ENCODE data around the gene ALB. TPM values are rescaled to one million over a fixed set of nuclear protein-coding genes. Genes with fewer than 3 reads are reported as not detected.

Gene ALB
- total and polyA plus RNA-seq, 8 donors, result 0.99 to 111 (median 4.1) TPM; not detected in 1

GRCh38 chr4:73434311-73434710 is 30.2 kb downstream of the ALB start:
- intact Hi-C loops (cut with DNase I), result no loop called here
- ATAC-seq (no peak), DNase-seq (no peak)
- Histone ChIP-seq H3K9me3 (no peaks in the 10 kb centered on the region), H3K4me3 (no peak overlapping the region), H3K36me3 (no peaks in the 10 kb centered on the region), H3K27me3 (no peaks in the 10 kb centered on the region), H3K4me1 (no peaks in the 10 kb centered on the region), H3K27ac (no peak overlapping the region)
- peak; percentile 12 to 32 for TF ChIP-seq CTCF (IDR thresholded peaks at IDR 0.05)

- H3K4me3 ChIP-seq, result no peak within 1 kb of the TSS
- TF ChIP-seq CTCF (IDR thresholded peaks at IDR 0.05), result no peak
- no peaks in the 10 kb centered on the region for H3K36me3 ChIP-seq
- ATAC-seq (no peak), DNase-seq (no peak)
- H3K9me3 ChIP-seq, result no peaks in the 10 kb centered on the region
- no peak within 1 kb of the TSS for H3K27ac ChIP-seq
- intact Hi-C loops (cut with DNase I), result no loop called here
- H3K4me1 ChIP-seq, result no peaks in the 10 kb centered on the region
- no peaks in the 10 kb centered on the region for H3K27me3 ChIP-seq
Observed at GRCh38 chr4:73435984-73436383, 31.9 kb downstream of the ALB start, which contains the start of gene AFP. AFP (plus strand) TSS chr4:73436221; CDS start chr4:73436263, 42 bp downstream.

- no peak for ATAC-seq
- no peaks in the 10 kb centered on the region for H3K4me1 ChIP-seq
- no peaks in the 10 kb centered on the region for H3K36me3 ChIP-seq
- DNase-seq, result no peak
- TF ChIP-seq CTCF (IDR thresholded peaks at IDR 0.05), result no peak
- no peak overlapping the region for H3K4me3 ChIP-seq
- intact Hi-C loops (cut with DNase I), result no loop called here
- H3K27me3 ChIP-seq, result no peaks in the 10 kb centered on the region
- H3K27ac ChIP-seq, result no peak overlapping the region
- no peaks in the 10 kb centered on the region for H3K9me3 ChIP-seq
Observed at GRCh38 chr4:73436674-73437557, 32.8 kb downstream of the ALB start.

- H3K27ac ChIP-seq, result no peak overlapping the region
- H3K4me3 ChIP-seq, result no peak overlapping the region
- H3K27me3 ChIP-seq, result no peaks in the 10 kb centered on the region
- H3K9me3 ChIP-seq, result no peaks in the 10 kb centered on the region
- intact Hi-C loops (cut with DNase I), result no loop called here
- H3K36me3 ChIP-seq, result no peaks in the 10 kb centered on the region
- DNase-seq, result no peak
- TF ChIP-seq CTCF (IDR thresholded peaks at IDR 0.05), result no peak
- H3K4me1 ChIP-seq, result no peaks in the 10 kb centered on the region
- no peak for ATAC-seq
Observed at GRCh38 chr4:73437558-73437956, 33.5 kb downstream of the ALB start.

- H3K27ac ChIP-seq, result no peak overlapping the region
- H3K4me1 ChIP-seq, result no peaks in the 10 kb centered on the region
- intact Hi-C loops (cut with DNase I), result no loop called here
- no peaks in the 10 kb centered on the region for H3K9me3 ChIP-seq
- no peaks in the 10 kb centered on the region for H3K27me3 ChIP-seq
- H3K4me3 ChIP-seq, result no peak overlapping the region
- ATAC-seq (no peak), DNase-seq (no peak)
- TF ChIP-seq CTCF (IDR thresholded peaks at IDR 0.05), result no peak
- no peaks in the 10 kb centered on the region for H3K36me3 ChIP-seq
Observed at GRCh38 chr4:73438048-73438447, 34.0 kb downstream of the ALB start.
